Measurements from ENCODE around the gene TSSK6.

DNA sequence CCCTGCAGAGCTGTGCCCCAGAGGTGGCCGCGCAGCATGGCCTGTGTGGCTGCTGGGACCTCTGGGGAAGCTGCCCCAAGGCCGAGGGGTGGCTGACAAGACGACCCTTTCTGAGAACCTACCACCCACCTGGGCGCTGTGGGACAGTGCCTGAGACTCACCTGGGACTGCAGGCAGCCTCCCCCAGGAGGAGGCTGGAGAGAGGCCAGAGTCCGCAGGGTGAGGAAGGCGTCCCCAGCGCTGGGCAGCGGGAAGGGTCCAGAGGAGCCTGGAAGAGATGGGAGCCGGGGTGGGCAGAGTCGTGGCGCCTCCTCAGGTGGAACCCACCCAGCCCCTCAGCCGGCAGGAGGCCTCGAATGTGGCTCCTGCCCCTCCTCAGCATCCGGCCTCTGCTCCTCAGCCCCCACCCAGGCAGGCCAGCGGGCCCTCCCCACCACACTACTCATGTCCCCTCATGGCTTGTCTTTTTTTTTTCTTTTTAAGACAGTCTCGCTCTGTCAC, 48.0 kb upstream of the TSSK6 start:
- TF ChIP-seq, protein P1, sequence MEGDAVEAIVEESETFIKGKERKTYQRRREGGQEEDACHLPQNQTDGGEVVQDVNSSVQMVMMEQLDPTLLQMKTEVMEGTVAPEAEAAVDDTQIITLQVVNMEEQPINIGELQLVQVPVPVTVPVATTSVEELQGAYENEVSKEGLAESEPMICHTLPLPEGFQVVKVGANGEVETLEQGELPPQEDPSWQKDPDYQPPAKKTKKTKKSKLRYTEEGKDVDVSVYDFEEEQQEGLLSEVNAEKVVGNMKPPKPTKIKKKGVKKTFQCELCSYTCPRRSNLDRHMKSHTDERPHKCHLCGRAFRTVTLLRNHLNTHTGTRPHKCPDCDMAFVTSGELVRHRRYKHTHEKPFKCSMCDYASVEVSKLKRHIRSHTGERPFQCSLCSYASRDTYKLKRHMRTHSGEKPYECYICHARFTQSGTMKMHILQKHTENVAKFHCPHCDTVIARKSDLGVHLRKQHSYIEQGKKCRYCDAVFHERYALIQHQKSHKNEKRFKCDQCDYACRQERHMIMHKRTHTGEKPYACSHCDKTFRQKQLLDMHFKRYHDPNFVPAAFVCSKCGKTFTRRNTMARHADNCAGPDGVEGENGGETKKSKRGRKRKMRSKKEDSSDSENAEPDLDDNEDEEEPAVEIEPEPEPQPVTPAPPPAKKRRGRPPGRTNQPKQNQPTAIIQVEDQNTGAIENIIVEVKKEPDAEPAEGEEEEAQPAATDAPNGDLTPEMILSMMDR (IDR thresholded peaks at IDR 0.05): no peak
- TF ChIP-seq POLR2A (IDR thresholded peaks at IDR 0.05): no peak
